HG02884 (cell line): ENCODE data around the gene RBM18.
A peak's percentile ranks its signal among the peaks of the same experiment; 100 is the strongest.

Source experiments
- ATAC-seq: cut with Tn5 transposase; IDR thresholded peaks from one replicate; pipeline ENCODE4 v1.9.1; 2021; ENCODE audit warnings: mild to moderate bottlenecking, moderate library complexity; ENCODE audit not compliant: unreplicated experiment

The RBM18 gene

DNA sequence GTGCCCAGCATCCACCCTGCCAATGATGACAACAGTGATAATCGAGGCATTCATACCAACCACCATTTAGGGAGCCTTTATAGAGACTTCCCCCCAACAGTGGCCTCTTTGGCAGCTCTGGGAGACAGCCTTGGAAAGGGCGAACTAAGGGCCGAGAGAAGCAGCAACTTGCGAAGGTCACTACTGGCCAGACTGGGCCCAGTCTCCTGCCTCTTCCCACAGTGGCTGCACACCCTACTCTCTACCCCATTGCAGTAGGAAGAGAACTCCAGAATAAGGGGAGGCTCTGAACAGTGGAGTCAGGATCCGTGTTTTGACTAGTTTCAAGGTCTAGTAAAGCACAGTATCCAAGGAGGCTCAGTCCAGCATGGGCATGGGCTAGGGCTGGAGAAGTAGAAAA lies 41.2 kb downstream of the RBM18 start:
- ATAC-seq, result no peak

DNA sequence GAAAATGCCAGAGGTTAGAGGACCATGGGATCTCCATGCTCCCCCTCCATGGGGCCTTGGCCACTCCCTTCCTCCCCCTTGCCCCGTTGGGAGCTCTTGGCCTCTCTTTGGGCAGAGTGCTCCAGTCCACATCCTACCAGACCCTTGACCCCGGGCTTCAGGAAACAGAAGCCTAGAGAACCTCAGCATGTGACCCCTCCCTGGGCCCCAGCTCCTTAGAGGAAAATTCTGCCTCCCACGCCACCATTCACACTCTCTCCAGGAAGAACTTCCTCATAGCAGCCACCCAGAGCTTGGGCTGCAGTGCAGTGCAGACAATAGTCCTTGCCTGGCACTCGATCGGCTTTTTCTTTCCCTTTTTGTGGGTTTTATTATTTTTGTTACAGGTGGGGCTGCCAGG lies 41.8 kb downstream of the RBM18 start:
- no peak for ATAC-seq

DNA sequence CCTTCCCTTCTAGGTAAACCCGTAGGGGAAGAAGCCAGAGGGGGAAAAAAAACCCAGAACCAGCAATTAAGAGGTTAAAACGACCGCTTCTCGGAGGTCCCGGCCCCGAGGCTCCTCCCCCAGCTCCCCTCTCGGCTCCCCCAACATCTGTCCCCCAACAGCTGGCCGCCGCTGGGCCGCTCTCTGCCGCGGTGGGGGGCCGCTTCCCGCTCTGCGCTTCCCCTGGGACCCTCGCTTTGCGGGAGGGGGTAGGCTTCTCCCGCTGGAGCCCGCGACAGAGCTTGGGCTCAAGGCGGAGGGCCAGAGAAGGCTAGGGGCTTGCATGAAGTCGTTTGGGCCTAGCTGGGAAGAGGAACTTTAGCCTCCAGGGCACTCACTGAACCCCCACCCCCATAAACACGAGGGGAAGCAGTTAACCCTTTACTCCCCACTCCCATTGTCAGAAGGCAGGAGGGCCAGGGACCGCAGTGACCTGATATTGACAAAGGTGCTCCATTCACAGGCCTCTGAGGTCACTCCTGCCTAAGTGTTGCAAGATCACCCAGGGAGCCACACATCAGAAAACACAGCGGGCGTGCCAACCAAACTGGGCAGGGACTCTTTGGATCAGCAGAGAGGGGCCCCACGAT lies 43.3 kb downstream of the RBM18 start:
- ATAC-seq, result no peak

DNA sequence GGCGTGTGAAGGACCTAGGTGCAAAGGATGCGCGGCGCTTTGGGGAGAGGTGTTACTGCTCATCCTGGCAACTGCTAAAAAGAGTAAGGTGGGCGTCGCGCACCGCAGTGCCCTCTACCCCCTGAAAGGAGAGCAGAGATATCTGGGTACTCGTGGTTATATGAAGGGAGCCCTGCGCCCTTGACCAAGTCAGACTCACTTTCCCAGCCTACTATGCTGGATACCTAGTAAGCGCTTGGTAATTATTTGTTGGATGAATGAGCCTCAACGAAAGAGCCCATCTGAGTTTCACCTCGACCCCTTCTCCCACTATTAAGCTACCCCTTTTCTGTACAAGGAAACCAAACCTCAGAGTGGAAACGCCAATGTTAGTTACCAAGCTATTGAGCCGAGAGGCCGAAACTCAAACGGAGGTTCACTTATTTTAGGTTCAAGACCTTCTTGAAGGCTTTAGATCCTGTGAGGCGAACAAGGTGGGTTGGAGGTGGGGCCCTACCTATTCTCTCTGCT lies 43.9 kb downstream of the RBM18 start:
- ATAC-seq, result no peak

DNA sequence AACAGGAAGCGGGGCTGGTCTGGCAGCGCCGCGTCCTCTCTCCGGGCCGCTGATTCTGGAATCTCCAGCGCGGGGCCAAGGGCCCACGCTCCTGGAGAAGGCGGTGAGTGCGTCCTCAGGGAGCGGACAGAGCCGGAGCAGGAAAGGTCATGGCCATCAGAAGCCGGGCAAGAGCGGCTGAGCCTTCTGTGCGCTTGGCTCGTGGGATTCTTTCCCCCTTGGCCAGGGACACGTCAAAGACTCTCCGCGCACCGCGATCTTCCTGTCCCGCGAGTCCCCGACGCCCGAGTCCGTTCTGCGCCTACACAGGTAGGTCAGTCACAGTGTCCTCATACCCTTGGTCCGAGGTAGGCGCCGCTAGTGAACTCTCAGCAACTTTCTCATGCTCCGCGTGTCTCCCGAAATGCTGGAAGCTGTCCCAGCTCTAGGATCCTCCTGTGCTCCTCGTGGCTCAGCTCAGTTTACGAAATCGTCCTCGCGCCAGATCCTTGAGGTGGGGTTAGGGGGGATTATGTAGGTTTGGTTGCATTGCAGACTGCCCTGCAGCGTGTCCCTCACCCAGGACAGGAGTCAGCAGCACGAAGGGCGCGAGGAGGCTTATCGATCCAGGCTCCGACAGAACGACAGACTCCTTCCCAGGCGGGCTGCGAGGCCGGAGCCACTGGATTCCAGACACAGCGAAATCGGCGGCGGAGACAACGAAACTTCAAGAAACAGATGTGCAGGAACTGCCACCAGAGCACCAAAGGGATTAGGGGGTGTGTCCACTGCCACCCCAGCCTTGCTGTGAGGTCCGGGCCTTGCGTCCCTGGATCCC lies 44.6 kb downstream of the RBM18 start:
- ATAC-seq, result no peak

DNA sequence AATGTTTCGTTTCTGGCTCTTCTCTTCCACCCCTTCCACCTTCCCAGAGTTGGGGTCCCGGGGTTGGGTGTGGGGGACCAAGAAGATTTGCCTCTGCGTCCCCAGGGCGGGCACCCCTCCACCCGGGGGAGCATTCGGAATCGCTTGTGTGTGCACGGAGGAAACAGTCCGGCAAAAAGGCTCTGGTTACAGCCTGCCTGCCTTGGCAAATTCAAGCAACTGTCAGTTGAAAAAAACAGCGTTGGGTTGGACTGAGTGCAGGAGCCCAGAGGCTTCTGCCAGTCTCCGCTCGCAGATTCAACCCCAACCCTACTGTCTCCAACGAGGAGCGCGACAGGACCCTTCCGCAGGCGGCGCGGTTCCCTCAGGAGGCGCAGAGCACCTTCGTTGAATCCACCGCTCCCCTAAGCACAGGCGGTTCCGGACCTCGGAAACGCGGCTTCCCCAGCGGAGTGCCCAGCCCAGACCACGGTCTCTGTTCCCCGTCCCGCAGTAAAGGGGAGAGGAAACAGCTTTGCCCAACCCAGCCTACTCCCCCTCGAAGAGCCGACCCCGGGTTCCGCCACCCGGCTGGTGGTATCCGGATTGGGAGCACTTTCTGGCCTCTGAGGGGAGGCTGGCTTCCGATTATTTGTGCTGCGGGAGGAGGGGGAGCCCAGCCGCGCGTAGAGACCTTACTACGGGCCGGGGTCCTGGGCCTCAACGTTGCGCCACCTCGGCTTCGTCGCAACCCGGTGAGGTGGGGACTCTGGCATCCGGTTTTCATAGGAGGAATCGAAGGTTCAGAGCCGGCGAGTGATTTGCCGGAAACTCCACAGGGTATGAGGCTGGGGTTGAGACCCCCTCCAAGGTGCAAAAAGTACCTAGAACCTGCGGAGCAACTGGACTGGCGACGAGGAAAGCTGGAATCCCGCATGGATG lies 45.4 kb downstream of the RBM18 start:
- ATAC-seq, result no peak

DNA sequence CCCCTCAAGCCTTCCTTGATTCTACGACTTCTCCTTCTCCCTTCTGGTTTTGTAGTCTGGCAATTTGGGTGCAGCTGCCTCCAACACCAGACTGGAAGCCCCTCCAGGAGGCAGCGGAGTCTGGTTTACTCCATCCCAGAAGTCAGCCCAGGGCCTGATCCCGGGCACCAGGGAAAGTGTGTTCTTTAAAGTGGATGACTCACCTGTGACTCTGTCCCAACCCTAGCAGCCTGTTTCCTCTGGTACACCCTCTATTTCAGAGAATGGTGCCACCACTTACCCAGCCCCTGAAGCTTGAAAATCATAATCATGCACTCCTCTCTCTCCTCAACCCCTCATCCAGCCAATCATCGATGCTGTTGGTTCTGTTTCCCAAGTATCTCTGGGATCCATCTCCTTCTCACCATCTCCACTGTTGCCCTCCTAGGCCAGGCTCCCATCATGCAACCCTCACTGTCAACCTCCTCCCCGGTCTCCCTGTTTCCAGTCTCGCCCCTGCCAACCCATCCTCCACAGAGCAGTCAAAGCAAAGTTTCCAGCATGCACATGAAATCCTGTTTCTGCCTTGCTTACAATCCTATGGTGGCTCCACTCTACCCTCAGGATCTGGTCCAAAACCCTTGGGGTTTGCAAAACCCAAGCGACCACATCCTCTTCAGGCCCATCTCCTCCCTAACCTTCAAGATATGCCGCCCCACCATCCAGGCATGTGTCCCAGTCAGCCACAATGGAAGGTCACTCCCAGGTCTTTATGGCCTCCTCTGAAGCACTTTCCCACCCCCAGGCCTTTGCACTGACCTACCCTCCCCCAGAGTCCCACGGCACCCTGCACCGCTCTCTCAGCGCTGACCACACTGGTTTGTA lies 46.3 kb downstream of the RBM18 start:
- ATAC-seq, result no peak

DNA sequence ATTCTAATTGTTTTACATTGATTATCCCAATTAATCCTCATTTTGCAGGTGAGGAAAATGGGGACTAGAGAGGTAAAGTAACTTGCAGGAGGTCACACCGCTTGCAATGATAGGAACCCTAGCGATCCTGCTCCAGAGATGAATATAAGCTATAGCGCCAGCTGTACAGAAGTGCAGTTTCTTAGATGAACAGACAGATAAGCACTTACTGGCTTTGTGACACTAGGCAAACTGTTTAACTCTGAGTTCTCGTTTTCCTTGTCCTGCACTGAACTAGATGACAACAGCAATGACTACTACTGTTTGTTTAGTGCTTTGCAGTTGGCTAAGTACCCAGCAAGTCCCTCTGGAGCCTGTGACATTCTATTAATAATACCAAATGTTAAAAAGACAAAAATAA lies 47.0 kb downstream of the RBM18 start:
- ATAC-seq, result no peak

DNA sequence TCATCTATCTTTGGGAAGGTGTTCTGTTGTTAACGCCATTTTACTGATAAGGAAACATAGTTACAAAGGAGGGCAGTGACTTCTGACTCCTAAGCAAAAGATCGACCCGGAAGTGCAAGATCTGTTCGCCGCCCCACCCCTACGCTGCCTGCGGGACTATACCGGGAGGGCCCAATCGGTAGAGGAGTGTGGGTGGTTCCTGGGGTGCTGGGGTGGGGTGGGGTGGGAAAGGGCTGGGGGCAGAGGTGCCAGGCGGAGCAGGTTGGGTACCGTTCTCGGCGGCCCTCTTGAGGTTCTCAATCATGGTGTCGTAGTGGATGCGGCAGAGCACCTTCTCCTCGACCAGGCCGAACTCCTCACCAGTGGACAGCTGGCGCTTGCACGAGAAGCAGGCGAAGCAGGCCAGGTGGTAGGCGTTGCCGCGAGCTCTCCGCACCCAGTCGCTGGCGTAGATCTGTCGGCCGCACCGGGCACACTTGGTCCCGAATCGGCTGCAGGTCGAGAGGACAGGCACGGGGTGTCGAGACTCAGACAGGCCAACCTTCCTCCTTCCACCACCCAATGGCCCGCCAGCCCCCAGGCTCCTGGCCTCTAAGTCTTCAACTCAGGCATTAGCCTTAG lies 47.7 kb downstream of the RBM18 start:
- ATAC-seq, result no peak

DNA sequence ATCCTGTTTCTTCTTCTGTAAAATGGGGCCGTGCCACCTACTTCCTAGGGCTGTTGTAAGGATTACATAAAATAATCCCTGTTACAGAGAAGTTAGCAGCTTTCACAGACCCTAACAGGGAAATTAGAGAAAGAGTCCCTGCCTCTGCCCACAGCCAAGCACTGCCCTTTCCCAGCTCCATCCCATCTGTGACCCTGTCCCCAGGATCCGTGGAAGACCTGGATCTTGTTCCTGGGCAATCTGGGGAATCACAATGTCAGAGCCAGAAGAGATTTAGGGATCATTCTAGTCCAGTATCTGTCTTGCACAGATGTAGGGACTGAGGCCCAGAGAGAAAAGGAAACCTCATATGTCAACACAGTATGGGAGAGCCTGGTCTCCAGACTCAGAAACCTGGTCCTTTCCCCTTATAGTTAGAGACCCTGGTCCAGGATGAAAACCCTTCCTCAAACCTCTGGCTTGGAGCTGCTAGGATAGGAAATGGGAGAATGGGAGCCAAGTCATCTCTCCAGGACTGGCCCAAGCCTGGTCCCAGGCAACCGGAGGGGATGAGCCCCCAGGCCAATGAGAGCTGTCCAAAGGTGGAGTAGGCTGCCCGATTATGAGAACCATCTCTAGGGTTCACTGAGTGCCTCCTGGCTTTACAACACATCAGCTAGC lies 48.4 kb downstream of the RBM18 start:
- ATAC-seq, result no peak

DNA sequence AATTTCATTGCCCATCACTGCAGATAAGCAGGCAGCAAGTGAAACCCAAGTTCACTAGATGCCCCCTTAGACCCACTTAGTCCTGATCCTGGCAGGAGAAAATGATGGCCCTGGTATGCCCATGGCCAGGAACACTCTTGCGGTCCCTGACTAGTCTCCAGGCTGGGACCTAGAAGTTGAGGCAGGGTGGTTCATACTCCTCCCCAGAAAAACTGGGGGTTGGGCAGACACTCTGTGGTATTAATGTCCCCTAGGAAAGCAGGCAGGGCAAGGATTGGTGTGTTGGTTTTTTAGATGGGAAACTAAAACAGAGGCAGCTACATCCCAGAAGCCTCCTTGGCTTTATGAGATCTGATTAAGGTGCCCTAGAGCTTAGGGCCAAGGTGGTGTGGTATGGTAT lies 49.0 kb downstream of the RBM18 start:
- ATAC-seq, result no peak

DNA sequence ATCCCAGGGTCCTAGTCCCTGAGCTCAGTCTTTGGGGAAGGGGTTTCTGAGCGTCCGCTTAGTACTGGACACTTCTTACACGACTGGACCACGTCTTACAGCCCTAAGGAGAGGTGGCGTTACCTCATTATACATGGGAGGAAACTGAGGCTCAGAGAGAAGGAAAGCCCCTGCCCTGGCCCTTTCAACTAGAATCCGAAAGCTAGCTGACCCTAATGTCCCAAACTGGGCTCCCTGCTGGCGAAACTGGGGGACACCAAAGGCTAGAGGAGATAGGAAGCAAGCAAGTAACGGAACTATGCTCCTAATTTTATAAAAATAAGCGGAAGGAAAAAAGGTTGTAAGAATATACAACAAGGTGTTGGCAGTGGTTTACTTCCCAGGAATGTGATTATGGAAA lies 50.1 kb downstream of the RBM18 start:
- ATAC-seq, result no peak

DNA sequence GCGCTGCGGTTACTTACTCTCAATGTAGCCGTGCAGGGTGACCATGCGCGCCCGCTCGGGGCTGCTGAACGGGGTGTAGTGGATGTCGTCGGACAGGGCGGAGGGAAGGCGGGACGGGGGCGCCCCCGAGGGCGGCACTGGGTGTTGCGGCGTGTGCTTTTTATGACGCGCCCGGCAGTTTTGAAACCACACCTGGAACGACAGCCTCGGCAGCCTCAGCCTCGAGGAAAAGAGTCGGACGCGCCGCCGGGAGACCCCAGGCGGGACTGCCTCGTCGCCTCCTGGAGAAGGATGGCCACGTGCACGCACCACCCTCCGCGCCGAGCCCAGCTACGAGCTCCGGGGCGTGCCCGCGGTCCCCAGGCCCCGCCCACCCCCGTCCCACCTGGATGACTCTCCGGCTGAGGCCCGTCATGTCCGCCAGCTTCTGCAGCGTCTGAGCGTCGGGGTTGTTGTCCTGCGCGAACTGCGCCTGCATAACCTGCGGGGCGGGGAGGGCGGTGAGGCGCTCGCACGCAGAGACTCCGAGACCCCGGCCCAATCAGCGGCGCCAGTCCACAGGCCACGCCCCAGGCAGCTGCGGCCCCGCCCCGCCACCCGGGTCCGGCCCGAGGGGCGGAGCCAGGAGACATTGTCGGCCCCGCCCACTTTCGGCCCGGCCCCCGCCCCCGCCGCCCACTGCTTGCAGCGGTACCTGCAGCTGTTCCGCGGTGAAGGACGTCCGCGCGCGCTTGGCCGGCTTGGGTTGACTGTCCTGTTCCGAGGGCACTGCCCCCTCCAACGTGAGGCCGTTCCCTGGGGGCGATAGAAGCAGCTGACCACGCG lies 50.8 kb downstream of the RBM18 start:
- ATAC-seq, result peak; percentile 50

DNA sequence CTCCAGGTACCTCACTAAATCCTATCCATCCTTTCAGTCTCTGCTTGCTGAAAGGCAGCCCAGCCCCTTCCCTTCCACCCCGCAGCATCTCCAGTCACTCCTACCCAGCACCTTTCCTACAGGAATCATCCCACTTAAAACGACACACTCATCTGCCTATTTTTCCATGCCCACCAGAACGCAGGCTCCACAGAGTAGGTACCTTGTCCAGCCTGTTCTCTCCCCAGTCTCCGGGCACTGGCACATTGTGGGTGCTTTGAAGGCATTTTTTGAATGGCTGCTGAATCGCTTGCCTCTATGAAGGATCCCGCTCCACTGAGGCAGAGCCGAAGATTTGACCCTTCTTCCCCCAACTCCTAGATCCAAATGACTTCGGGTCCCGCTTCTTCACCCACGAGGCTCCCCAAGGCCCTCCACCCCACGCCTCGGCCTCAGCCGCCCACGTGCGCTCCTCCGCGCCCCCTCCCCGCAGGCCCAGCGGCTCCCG lies 51.5 kb downstream of the RBM18 start:
- ATAC-seq, result no peak

DNA sequence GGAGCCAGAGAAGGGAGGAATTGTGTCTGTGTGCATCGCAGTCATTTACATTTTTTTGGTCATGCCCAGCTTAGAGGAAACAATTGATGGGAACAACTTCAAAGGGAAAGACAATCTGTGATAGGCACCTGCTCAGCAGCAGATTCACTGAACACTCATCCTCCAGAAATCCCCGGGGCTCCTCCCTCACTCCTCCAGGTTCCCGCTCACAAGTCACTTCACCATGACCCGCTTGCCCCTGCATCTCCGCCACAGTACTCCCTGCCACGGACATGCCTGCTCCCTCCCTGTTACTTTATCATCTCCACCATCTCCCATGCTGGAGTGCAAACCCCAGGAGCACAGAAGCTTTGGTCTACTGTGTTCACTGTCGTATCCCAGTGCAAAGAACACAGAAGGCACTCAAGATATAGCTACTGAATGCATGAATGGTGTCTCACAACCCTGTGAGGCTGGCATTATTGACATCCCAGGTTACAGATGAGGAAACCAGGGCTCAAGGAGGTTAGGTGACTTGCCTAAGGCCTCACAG lies 52.1 kb downstream of the RBM18 start:
- ATAC-seq, result no peak

DNA sequence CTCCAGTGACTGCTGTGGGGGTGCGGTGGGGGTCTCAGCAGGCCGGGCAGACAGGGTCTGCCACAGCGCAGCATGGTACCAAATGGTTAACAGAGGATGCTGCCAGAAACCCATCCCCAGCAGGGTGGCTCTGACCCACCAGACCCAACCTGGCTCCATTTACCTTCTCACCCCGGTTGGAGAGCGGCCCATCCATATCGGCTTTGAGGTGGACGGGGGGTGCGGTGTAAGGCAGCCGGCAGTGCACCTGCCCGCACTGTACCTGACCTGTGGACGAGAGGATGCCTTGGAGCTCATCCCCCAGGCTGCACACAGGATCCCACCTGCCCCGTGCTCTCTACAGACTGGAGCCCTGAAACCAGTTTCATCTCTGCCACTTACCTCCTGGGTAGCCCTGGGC lies 55.2 kb downstream of the RBM18 start:
- ATAC-seq, result no peak

DNA sequence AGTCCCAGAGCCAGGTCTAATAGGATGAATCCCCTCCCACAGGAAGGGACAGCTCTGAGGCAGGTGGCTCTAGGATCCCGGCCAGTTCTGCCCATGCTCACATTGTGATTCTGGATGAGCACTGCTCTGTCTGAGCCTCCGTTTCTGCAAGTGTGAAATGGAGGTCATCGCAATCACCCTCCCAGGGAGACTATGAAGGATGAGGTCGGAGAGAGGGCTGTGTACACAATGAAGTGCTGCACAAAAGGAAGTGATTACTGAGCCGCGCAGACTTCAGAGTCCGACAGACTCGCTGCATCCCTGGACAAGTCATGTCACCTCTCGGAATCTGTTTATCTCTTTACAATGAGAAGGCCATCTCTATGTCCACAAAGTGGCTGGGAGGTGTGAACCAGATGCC lies 57.5 kb downstream of the RBM18 start:
- no peak for ATAC-seq
